ENCODE data around the gene TLR10.

GRCh38 chr4:38831653-38832052, 48.9 kb upstream of the TLR10 start:
- TF ChIP-seq CTCF (IDR thresholded peaks at IDR 0.05), result no peak
- TF ChIP-seq POLR2A (IDR thresholded peaks at IDR 0.05), result no peak

Data from vagina (tissue), 2 donors.